OCI-M1 (cell line): Measurements from ENCODE around the gene MYOZ3.
A peak's percentile ranks its signal among the peaks of the same experiment; 100 is the strongest.

Experiments used
- DNase-seq: peaks from one replicate; lab custom pipeline; 2025; lab: John Stamatoyannopoulos, UW

Gene MYOZ3

GRCh38 chr5:150642991-150643710 is 17.9 kb upstream of the MYOZ3 start:
- no peak for DNase-seq

GRCh38 chr5:150644058-150644457 is 17.0 kb upstream of the MYOZ3 start:
- DNase-seq = no peak

- DNase-seq = no peak
These were observed 16.5 kb upstream of the MYOZ3 start for GRCh38 chr5:150644514-150644913.

GRCh38 chr5:150645070-150645700 is 15.9 kb upstream of the MYOZ3 start:
- DNase-seq = no peak

GRCh38 chr5:150647275-150648251 is 13.5 kb upstream of the MYOZ3 start:
- DNase-seq = no peak

GRCh38 chr5:150648294-150649107 is 12.6 kb upstream of the MYOZ3 start:
- DNase-seq = no peak

GRCh38 chr5:150649108-150650020 is 11.7 kb upstream of the MYOZ3 start:
- no peak for DNase-seq

GRCh38 chr5:150650021-150651006 is 10.7 kb upstream of the MYOZ3 start:
- DNase-seq = no peak

- no peak for DNase-seq
These were observed 9.7 kb upstream of the MYOZ3 start for GRCh38 chr5:150651382-150651781.

GRCh38 chr5:150651924-150652671 is 9.0 kb upstream of the MYOZ3 start:
- DNase-seq = no peak

GRCh38 chr5:150653145-150653761 is 7.8 kb upstream of the MYOZ3 start:
- peak; percentile 10 for DNase-seq

- DNase-seq = no peak
These were observed 7.1 kb upstream of the MYOZ3 start for GRCh38 chr5:150653762-150654556.

GRCh38 chr5:150655221-150655620 is 5.8 kb upstream of the MYOZ3 start:
- no peak for DNase-seq

GRCh38 chr5:150656191-150657132 is 4.6 kb upstream of the MYOZ3 start:
- DNase-seq = peak; percentile 82

GRCh38 chr5:150658121-150658520 is 2.9 kb upstream of the MYOZ3 start:
- DNase-seq = no peak

- no peak for DNase-seq
These were observed 2.3 kb upstream of the MYOZ3 start for GRCh38 chr5:150658699-150659265.
